Transverse colon (tissue), 4 donors: ENCODE results near the gene SESN1. TPM values are rescaled to one million over a fixed set of nuclear protein-coding genes. Genes with fewer than 3 reads are reported as not detected.

Experiments used
- DNase-seq: peaks from one replicate; pipeline ENCODE4 v3.0.0-alpha.2; 2019
- H3K27ac ChIP-seq, 4 donors: fragments of 200-600 bp; sonication (generic); 2 replicates each; pipeline ENCODE4 v1.5.1; 2016 to 2018; ENCODE audit warnings: inconsistent platforms in 4 of 4
- H3K27me3 ChIP-seq: fragments of 200-600 bp; sonication (generic); 2 replicates; pipeline ENCODE4 v1.5.1; 2017; ENCODE audit warnings: inconsistent platforms
- H3K36me3 ChIP-seq, 4 donors: fragments of 200-600 bp; sonication (generic); 2 replicates each; pipeline ENCODE4 v1.5.1; 2017 to 2019; ENCODE audit warnings: inconsistent platforms in 4 of 4
- H3K4me1 ChIP-seq, 4 donors: fragments of 200-600 bp; sonication (generic); 2 replicates each; pipeline ENCODE4 v1.5.1; 2017 to 2020; ENCODE audit warnings: inconsistent platforms in 4 of 4
- H3K4me3 ChIP-seq, 4 donors: fragments of 200-600 bp; sonication (generic); 1 replicate in 1 of 4; 2 replicates in 3 of 4; pipeline versions ENCODE4 v1.5.1 to v1.6.1; 2017 to 2019; ENCODE audit warnings: inconsistent platforms in 4 of 4
- H3K9me3 ChIP-seq, 2 donors: fragments of 200-600 bp; sonication (generic); 2 replicates each; pipeline ENCODE4 v1.5.1; 2017 to 2019; ENCODE audit warnings: inconsistent platforms in 2 of 2
- CTCF ChIP-seq, 5 experiments: fragments of 200-600 bp in 3 of 5; fragments of 450-650 bp in 2 of 5; sonication (generic) in 3 of 5; IDR thresholded peaks; 1 replicate in 2 of 5; 2 replicates in 3 of 5; pipeline ENCODE4 v1.5.1; 2016 to 2017; ENCODE audit warnings: antibody characterized with exemption in 5 of 5, inconsistent platforms in 3 of 5, mild to moderate bottlenecking in 2 of 5, moderate library complexity in 1 of 5
- EP300 ChIP-seq: sonication (generic); formaldehyde crosslinking; IDR thresholded peaks from one replicate; pipeline ENCODE4 v1.6.1; 2017; ENCODE audit warnings: antibody characterized with exemption, low read depth
- POLR2A ChIP-seq: fragments of 450-650 bp; IDR thresholded peaks from one replicate; pipeline ENCODE4 v1.6.1; 2016; ENCODE audit warnings: antibody characterized with exemption, mild to moderate bottlenecking, moderate library complexity
- POLR2AphosphoS5 ChIP-seq, 3 donors: sonication (generic); formaldehyde crosslinking; IDR thresholded peaks; one replicate each; pipeline ENCODE4 v1.6.1; 2016; ENCODE audit warnings: antibody characterized with exemption in 3 of 3
- WGBS, 2 donors: methylation state at CpG; one replicate each; pipeline ENCODE4 v1.1.5; 2018; ENCODE audit warnings: low coverage in 1 of 2; 5-methylcytosine and 5-hydroxymethylcytosine counted together
- in situ Hi-C, 4 donors: fragments of 200-750 bp; cut with MboI; loops; one replicate each; pipeline versions ENCODE4 v1.15.0 to v1.15.1; 2017; ENCODE audit warnings: low sequenced_read_pairs in 3 of 4, low pct_ligation_motif_present in 1 of 4, low pct_unique_long_range_greater_than_20kb in 1 of 4
- intact Hi-C: fragments of 100-400 bp; cut with DNase I; formaldehyde crosslinking; loops from one replicate; pipeline ENCODE4 v1.15.1; 2023; ENCODE audit warnings: low total_unique reads
- total RNA-seq, 4 donors: library from RNA; depleted of rRNA; stranded (reverse); fragments of >200 nt; gene quantifications; one replicate each; pipeline ENCODE4 v1.1.0, GENCODE V29; 2016

The SESN1 gene
- total RNA-seq, 4 donors from 2014 or later: 43.1 to 73.4 (median 48.7) TPM

GRCh38 chr6:108974201-108974600, 120.4 kb downstream of the SESN1 start:
- in situ Hi-C loops: no loop called here
- Histone ChIP-seq H3K4me3 (no peak overlapping the region), H3K36me3 (no peaks in the 10 kb centered on the region), H3K27me3 (no peaks in the 10 kb centered on the region), H3K27ac (no peak overlapping the region), H3K4me1 (peaks cover 0 to 11% (median 3%) of the 10 kb centered on the region in 4 donors), H3K9me3 (peaks cover 3 to 4% of the 10 kb centered on the region in 2 donors)
- no peak for DNase-seq
- intact Hi-C loops: no loop called here
- 93 to 100% methylated on average over 1 of the region's 1 CpG for WGBS, 2 donors
- no peak for TF ChIP-seq EP300
- TF ChIP-seq POLR2AphosphoS5 (IDR thresholded peaks at IDR 0.05): no peak
- no peak for TF ChIP-seq CTCF (IDR thresholded peaks at IDR 0.05)
- no peak for TF ChIP-seq POLR2A

- 79 to 93% methylated on average over 2 of the region's 2 CpGs for WGBS, 2 donors
- no peak overlapping the region for H3K27ac ChIP-seq
- peaks cover 0 to 11% (median 3%) of the 10 kb centered on the region in 4 donors for H3K4me1 ChIP-seq
- in situ Hi-C loops (no loop called here), intact Hi-C loops (no loop called here)
- H3K4me3 ChIP-seq: no peak overlapping the region
- no peak for DNase-seq
- no peaks in the 10 kb centered on the region for H3K36me3 ChIP-seq
- no peaks in the 10 kb centered on the region for H3K27me3 ChIP-seq
- no peak for TF ChIP-seq POLR2A
- no peaks in the 10 kb centered on the region for H3K9me3 ChIP-seq
Measured at GRCh38 chr6:108969776-108970175, 124.9 kb downstream of the SESN1 start.

- peaks cover 0 to 11% (median 3%) of the 10 kb centered on the region in 4 donors for H3K4me1 ChIP-seq
- H3K36me3 ChIP-seq: no peaks in the 10 kb centered on the region
- no peaks in the 10 kb centered on the region for H3K9me3 ChIP-seq
- TF ChIP-seq POLR2A: no peak
- no peak for TF ChIP-seq CTCF (IDR thresholded peaks at IDR 0.05)
- TF ChIP-seq POLR2AphosphoS5 (IDR thresholded peaks at IDR 0.05): no peak
- no peak overlapping the region for H3K4me3 ChIP-seq
- no peak for DNase-seq
- in situ Hi-C loops (no loop called here), intact Hi-C loops (no loop called here)
- no peak overlapping the region for H3K27ac ChIP-seq
- WGBS, 2 donors: 85 to 88% methylated on average over 9 to 14 of the region's 14 CpGs
- no peaks in the 10 kb centered on the region for H3K27me3 ChIP-seq
Measured at GRCh38 chr6:108968325-108969316, 126.0 kb downstream of the SESN1 start.

GRCh38 chr6:108966855-108967755, 127.5 kb downstream of the SESN1 start:
- in situ Hi-C loops (no loop called here), intact Hi-C loops (no loop called here)
- TF ChIP-seq EP300: no peak
- TF ChIP-seq CTCF (IDR thresholded peaks at IDR 0.05): no peak
- no peak for TF ChIP-seq POLR2AphosphoS5 (IDR thresholded peaks at IDR 0.05)
- no peak for TF ChIP-seq POLR2A
- no peak overlapping the region for H3K27ac ChIP-seq
- WGBS, 2 donors: 68 to 72% methylated on average over 4 to 12 of the region's 12 CpGs
- no peak for DNase-seq
- peaks cover 0 to 9% (median 3%) of the 10 kb centered on the region in 4 donors for H3K4me1 ChIP-seq
- H3K9me3 ChIP-seq: no peaks in the 10 kb centered on the region
- H3K36me3 ChIP-seq: no peaks in the 10 kb centered on the region
- H3K27me3 ChIP-seq: no peaks in the 10 kb centered on the region
- no peak overlapping the region for H3K4me3 ChIP-seq
